Smooth muscle cell (in vitro differentiated cells): ENCODE results near the gene CHCHD3. TPM values are rescaled to one million over a fixed set of nuclear protein-coding genes. Genes with fewer than 3 reads are reported as not detected.

Experiments used
- DNase-seq: peaks from one replicate; lab custom pipeline; 2025; ENCODE audit not compliant: unreplicated experiment; lab: John Stamatoyannopoulos, UW
- H2AFZ ChIP-seq: fragments of 200-600 bp; sonication (generic); 2 replicates; pipeline ENCODE4 v1.6.0; 2016; ENCODE audit warnings: antibody characterized with exemption, low read depth, mild to moderate bottlenecking
- H3F3A ChIP-seq: fragments of 200-600 bp; sonication (generic); 2 replicates; pipeline ENCODE4 v1.6.0; 2017; ENCODE audit warnings: antibody characterized with exemption, low read depth
- H3K27ac ChIP-seq: fragments of 200-600 bp; sonication (generic); 2 replicates; pipeline ENCODE4 v1.5.1; 2016; ENCODE audit warnings: low read depth, mild to moderate bottlenecking
- H3K27me3 ChIP-seq: fragments of 200-600 bp; sonication (generic); 2 replicates; pipeline ENCODE4 v1.6.1; 2016; ENCODE audit warnings: low read depth, mild to moderate bottlenecking
- H3K36me3 ChIP-seq: fragments of 200-600 bp; sonication (generic); 2 replicates; pipeline ENCODE4 v1.5.1; 2016; ENCODE audit warnings: low read depth
- H3K4me1 ChIP-seq: fragments of 200-600 bp; sonication (generic); 2 replicates; pipeline ENCODE4 v1.5.1; 2016; ENCODE audit warnings: low read depth
- H3K4me2 ChIP-seq: fragments of 200-600 bp; sonication (generic); 2 replicates; pipeline ENCODE4 v1.6.0; 2016; ENCODE audit warnings: mild to moderate bottlenecking
- H3K4me3 ChIP-seq: fragments of 200-600 bp; sonication (generic); 2 replicates; pipeline ENCODE4 v1.5.1; 2016; ENCODE audit warnings: mild to moderate bottlenecking
- H3K79me2 ChIP-seq: fragments of 200-600 bp; sonication (generic); 2 replicates; pipeline ENCODE4 v1.6.0; 2016; ENCODE audit warnings: low read depth, mild to moderate bottlenecking
- H3K9ac ChIP-seq: fragments of 200-600 bp; sonication (generic); 2 replicates; pipeline ENCODE4 v1.6.0; 2016; ENCODE audit warnings: low read depth
- H3K9me3 ChIP-seq: fragments of 200-600 bp; sonication (generic); replicated peaks from 2 replicates; pipeline ENCODE4 v1.5.1; 2016; ENCODE audit warnings: low read depth
- H4K20me1 ChIP-seq: fragments of 200-600 bp; sonication (generic); 2 replicates; pipeline ENCODE4 v1.6.0; 2016; ENCODE audit warnings: low read depth
- CTCF ChIP-seq: fragments of 200-600 bp; sonication (generic); IDR thresholded peaks from 2 replicates; pipeline ENCODE4 v1.5.1; 2017; ENCODE audit warnings: borderline replicate concordance, mild to moderate bottlenecking, antibody characterized with exemption; ENCODE audit not compliant: insufficient read depth, poor library complexity, severe bottlenecking
- WGBS: methylation state at CpG from one replicate; pipeline ENCODE4 v1.1.7; 2016; ENCODE audit warnings: low lambda C conversion rate; 5-methylcytosine and 5-hydroxymethylcytosine counted together
- polyA plus RNA-seq: library from polyadenylated mRNA; unstranded; fragments of >200 nt; fragmentation: Nextera tagmentation; extraction: Ambion mirVana; gene quantifications from 2 replicates; pipeline ENCODE4 v1.2.1, GENCODE V29; 2016
- total RNA-seq: library from RNA; depleted of rRNA; stranded (reverse); fragments of >200 nt; gene quantifications from 2 replicates; pipeline ENCODE4 v1.2.3, GENCODE V29; 2014

The CHCHD3 gene
- total and polyA plus RNA-seq, 2 experiments from 2014 or later: 49.8 to 59.2 TPM

GRCh38 chr7:132865366-132866143 lies 216.3 kb downstream of the CHCHD3 start:
- 92% methylated on average over 11 of the region's 11 CpGs for WGBS
- no peak for TF ChIP-seq CTCF
- DNase-seq: no peak
- no peaks in the 10 kb centered on the region for H3K4me1 ChIP-seq
- H3K9me3 ChIP-seq: no peaks in the 10 kb centered on the region
- no peak overlapping the region for H2AFZ ChIP-seq
- no peak overlapping the region for H3K9ac ChIP-seq
- no peak overlapping the region for H3K4me3 ChIP-seq
- peaks cover 7% of the 10 kb centered on the region for H4K20me1 ChIP-seq
- H3K27ac ChIP-seq: no peak overlapping the region
- H3K27me3 ChIP-seq: no peaks in the 10 kb centered on the region
- H3K36me3 ChIP-seq: no peaks in the 10 kb centered on the region
- H3F3A ChIP-seq: no peaks in the 10 kb centered on the region
- H3K79me2 ChIP-seq: no peaks in the 10 kb centered on the region
- H3K4me2 ChIP-seq: no peak overlapping the region

- Histone ChIP-seq H3K4me2 (no peak overlapping the region), H3K9me3 (no peaks in the 10 kb centered on the region), H3K4me3 (no peak overlapping the region), H3F3A (no peaks in the 10 kb centered on the region), H3K9ac (no peak overlapping the region), H3K4me1 (no peaks in the 10 kb centered on the region), H3K79me2 (no peaks in the 10 kb centered on the region), H4K20me1 (peaks cover 5% of the 10 kb centered on the region), H3K27me3 (no peaks in the 10 kb centered on the region), H3K36me3 (no peaks in the 10 kb centered on the region), H2AFZ (no peak overlapping the region), H3K27ac (no peak overlapping the region)
- DNase-seq: no peak
- no peak for TF ChIP-seq CTCF
- 96% methylated on average over 4 of the region's 4 CpGs for WGBS
Measured at GRCh38 chr7:132861940-132862554, 219.8 kb downstream of the CHCHD3 start.

GRCh38 chr7:132861424-132861823 lies 220.5 kb downstream of the CHCHD3 start:
- peaks cover under 1% of the 10 kb centered on the region for H3K4me1 ChIP-seq
- no peak overlapping the region for H3K9ac ChIP-seq
- no peak for TF ChIP-seq CTCF
- WGBS: 95% methylated on average over 3 of the region's 3 CpGs
- H3K36me3 ChIP-seq: no peaks in the 10 kb centered on the region
- H3K27ac ChIP-seq: no peak overlapping the region
- no peak overlapping the region for H2AFZ ChIP-seq
- no peak overlapping the region for H3K4me2 ChIP-seq
- H3K9me3 ChIP-seq: no peaks in the 10 kb centered on the region
- H3K79me2 ChIP-seq: no peaks in the 10 kb centered on the region
- DNase-seq: no peak
- H3K4me3 ChIP-seq: no peak overlapping the region
- no peaks in the 10 kb centered on the region for H3K27me3 ChIP-seq
- H4K20me1 ChIP-seq: peaks cover 8% of the 10 kb centered on the region
- no peaks in the 10 kb centered on the region for H3F3A ChIP-seq
